Measurements from ENCODE around the gene MAIP1. TPM values are rescaled to one million over a fixed set of nuclear protein-coding genes. Genes with fewer than 3 reads are reported as not detected.

The MAIP1 gene
- total and polyA plus RNA-seq, 7 donors = 18.2 to 52.3 (median 27.7) TPM

DNA sequence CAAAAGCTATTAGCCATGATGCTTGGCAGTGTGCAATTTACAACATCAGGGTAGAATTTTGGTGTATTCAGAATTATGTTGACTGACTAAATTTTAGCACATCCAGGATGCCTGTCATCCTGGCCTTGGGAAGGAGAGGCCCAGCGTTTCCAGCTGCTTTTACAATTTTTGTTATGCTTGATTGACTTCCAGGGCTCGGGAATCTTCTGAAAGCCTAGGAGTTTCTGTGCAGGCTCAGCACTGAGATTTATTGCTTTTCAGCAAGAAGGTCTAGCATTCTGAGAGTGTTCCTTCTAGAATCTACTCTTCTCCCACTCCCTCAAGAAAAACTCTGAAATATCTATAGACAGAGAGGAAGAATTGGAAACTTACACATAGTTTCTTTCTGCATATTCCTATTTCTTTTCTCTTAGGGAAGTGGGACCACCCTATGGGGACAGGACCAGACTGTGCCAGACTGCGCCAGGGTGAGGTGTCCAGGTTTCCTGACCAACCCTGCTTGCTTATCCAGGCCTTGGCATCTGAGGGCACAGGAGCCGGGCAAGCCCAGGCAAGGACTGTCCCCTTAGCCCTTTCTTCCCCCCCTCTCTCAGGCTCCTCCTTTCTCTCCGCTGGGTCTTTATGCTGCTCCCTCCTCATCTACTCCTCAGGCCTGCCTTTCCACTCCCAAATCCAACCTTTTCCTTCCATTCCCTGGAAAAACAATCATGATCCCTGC lies 26.9 kb downstream of the MAIP1 start:
- H3K9me3 ChIP-seq = no peaks in the 10 kb centered on the region
- WGBS, 3 donors = 68 to 76% (median 70%) methylated on average over 5 of the region's 5 CpGs
- no peaks in the 10 kb centered on the region for H3K4me1 ChIP-seq
- no peaks in the 10 kb centered on the region for H3K27me3 ChIP-seq (ENCODE audit: insufficient read depth in 3 of 3, low read length in 2 of 3)
- DNase-seq (peak in 1 of 2 donors; percentile 35), ATAC-seq (no peak)
- H3K27ac ChIP-seq = no peak overlapping the region
- TF ChIP-seq, protein P1, sequence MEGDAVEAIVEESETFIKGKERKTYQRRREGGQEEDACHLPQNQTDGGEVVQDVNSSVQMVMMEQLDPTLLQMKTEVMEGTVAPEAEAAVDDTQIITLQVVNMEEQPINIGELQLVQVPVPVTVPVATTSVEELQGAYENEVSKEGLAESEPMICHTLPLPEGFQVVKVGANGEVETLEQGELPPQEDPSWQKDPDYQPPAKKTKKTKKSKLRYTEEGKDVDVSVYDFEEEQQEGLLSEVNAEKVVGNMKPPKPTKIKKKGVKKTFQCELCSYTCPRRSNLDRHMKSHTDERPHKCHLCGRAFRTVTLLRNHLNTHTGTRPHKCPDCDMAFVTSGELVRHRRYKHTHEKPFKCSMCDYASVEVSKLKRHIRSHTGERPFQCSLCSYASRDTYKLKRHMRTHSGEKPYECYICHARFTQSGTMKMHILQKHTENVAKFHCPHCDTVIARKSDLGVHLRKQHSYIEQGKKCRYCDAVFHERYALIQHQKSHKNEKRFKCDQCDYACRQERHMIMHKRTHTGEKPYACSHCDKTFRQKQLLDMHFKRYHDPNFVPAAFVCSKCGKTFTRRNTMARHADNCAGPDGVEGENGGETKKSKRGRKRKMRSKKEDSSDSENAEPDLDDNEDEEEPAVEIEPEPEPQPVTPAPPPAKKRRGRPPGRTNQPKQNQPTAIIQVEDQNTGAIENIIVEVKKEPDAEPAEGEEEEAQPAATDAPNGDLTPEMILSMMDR (IDR thresholded peaks at IDR 0.05) = no peak
- no peaks in the 10 kb centered on the region for H3K36me3 ChIP-seq (ENCODE audit: insufficient read depth in 1 of 2, low read depth in 1 of 2)
- intact Hi-C loops (cut with DNase I) = loop anchor here (10.0 kb wide), 2 partner anchors 323 to 2003 kb away; partner anchors contain the start of gene SPATS2L (in 1 of the 2)
- no peak overlapping the region for H3K4me3 ChIP-seq

GRCh38 chr2:199983534-199983933 lies 28.2 kb downstream of the MAIP1 start:
- intact Hi-C loops (cut with DNase I) = loop anchor here (10.0 kb wide), 2 partner anchors 321 to 2001 kb away; partner anchors contain the start of gene SPATS2L (in 1 of the 2)
- no peaks in the 10 kb centered on the region for H3K27me3 ChIP-seq (ENCODE audit: insufficient read depth in 3 of 3, low read length in 2 of 3)
- no peaks in the 10 kb centered on the region for H3K9me3 ChIP-seq
- ATAC-seq = no peak
- 33 to 55% (median 43%) methylated on average over 1 of the region's 1 CpG for WGBS, 3 donors
- H3K4me3 ChIP-seq = no peak overlapping the region
- no peak for DNase-seq
- H3K4me1 ChIP-seq = no peaks in the 10 kb centered on the region
- TF ChIP-seq, protein P1 (IDR thresholded peaks at IDR 0.05) = no peak
- H3K36me3 ChIP-seq (ENCODE audit: insufficient read depth in 1 of 2, low read depth in 1 of 2) = no peaks in the 10 kb centered on the region
- no peak overlapping the region for H3K27ac ChIP-seq

DNA sequence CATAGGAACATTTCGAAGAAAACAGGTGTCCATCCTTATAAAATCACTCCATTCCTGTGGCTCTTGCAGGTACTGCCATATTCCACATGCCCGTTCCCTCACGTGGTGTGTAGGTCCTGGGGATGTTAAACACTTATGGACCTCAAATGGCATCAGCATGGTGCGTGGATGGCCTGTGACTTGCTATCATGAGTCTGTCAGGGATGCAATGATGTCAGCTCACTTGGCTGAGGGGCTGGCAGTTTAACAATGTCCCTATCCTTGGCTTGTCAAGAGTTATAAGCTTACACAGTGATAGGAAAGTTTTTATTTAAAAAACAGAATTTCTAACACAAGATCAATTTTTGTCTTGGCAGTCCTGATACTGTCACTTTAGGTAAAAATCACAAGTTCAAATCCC lies 28.8 kb downstream of the MAIP1 start:
- intact Hi-C loops (cut with DNase I) = loop anchor here (10.0 kb wide), 2 partner anchors 321 to 2001 kb away; partner anchors contain the start of gene SPATS2L (in 1 of the 2)
- DNase-seq (no peak), ATAC-seq (no peak)
- no peaks in the 10 kb centered on the region for H3K27me3 ChIP-seq (ENCODE audit: insufficient read depth in 3 of 3, low read length in 2 of 3)
- H3K27ac ChIP-seq = no peak overlapping the region
- 65 to 93% (median 80%) methylated on average over 4 of the region's 4 CpGs for WGBS, 3 donors
- TF ChIP-seq, protein P1 (IDR thresholded peaks at IDR 0.05) = no peak
- H3K36me3 ChIP-seq (ENCODE audit: insufficient read depth in 1 of 2, low read depth in 1 of 2) = no peaks in the 10 kb centered on the region
- no peaks in the 10 kb centered on the region for H3K4me1 ChIP-seq
- H3K4me3 ChIP-seq = no peak overlapping the region
- no peaks in the 10 kb centered on the region for H3K9me3 ChIP-seq

DNA sequence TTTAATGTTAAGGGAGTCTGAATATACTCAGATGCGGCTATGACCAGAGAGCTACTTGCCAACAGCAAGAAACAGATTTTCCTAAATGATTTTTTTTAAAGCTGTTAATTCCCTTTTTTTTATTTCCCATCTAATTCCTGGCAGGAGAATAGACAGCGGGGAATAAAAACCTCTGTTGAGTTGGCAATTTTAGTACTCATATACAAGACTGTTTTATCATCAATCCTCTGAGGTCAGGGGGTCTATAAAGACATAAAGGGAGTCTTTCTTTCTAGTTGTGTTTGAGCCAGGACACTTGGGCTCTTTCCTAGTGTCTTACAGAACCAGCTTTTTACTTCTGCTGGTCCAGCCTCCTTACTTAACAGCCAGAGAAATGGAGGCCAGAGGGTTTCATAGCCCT lies 29.4 kb downstream of the MAIP1 start:
- no peak for DNase-seq
- WGBS, 3 donors = 60 to 63% (median 62%) methylated on average over 2 of the region's 2 CpGs

More for the DNA sequence above, 29.4 kb downstream of the MAIP1 start:
- intact Hi-C loops (cut with DNase I) = loop anchor here (10.0 kb wide), 2 partner anchors 320 to 2000 kb away; partner anchors contain the start of gene SPATS2L (in 1 of the 2)
- no peaks in the 10 kb centered on the region for H3K36me3 ChIP-seq (ENCODE audit: insufficient read depth in 1 of 2, low read depth in 1 of 2)
- H3K27me3 ChIP-seq (ENCODE audit: insufficient read depth in 3 of 3, low read length in 2 of 3) = no peaks in the 10 kb centered on the region
- TF ChIP-seq, protein P1 (IDR thresholded peaks at IDR 0.05) = no peak
- H3K9me3 ChIP-seq = no peaks in the 10 kb centered on the region
- H3K4me3 ChIP-seq = no peak overlapping the region
- H3K4me1 ChIP-seq = no peaks in the 10 kb centered on the region
- no peak for ATAC-seq
- no peak overlapping the region for H3K27ac ChIP-seq

All from psoas muscle (tissue), 8 donors.